Heart left ventricle (tissue), 16 donors: ENCODE measurements around the gene MNAT1. TPM values are rescaled to one million over a fixed set of nuclear protein-coding genes. Genes with fewer than 3 reads are reported as not detected.

Source experiments
- ATAC-seq, 4 donors: fragments of 200-7000 bp; cut with Tn5 transposase; one replicate each; pipeline ENCODE4 v1.9.1; 2020 to 2022; ENCODE audit warnings: moderate library complexity in 4 of 4, mild to moderate bottlenecking in 3 of 4, moderate number of reproducible peaks in 1 of 4
- DNase-seq, 5 donors: peaks; one replicate each; pipeline ENCODE4 v3.0.0-alpha.2; 2020
- H3K27ac ChIP-seq, 12 donors: fragments of 200-600 bp; sonication (generic) in 4 of 12; one replicate each; pipeline versions ENCODE4 v1.5.0 to v1.8.0; 2016 to 2022; ENCODE audit warnings: mild to moderate bottlenecking in 2 of 12
- H3K27me3 ChIP-seq, 9 donors: fragments of 200-600 bp; sonication (generic) in 2 of 9; one replicate each; pipeline versions ENCODE4 v1.5.1 to v1.8.0; 2016 to 2022; ENCODE audit warnings: mild to moderate bottlenecking in 3 of 9
- H3K36me3 ChIP-seq, 9 donors: fragments of 200-600 bp; sonication (generic) in 2 of 9; one replicate each; pipeline versions ENCODE4 v1.5.0 to v1.8.0; 2018 to 2022; ENCODE audit warnings: mild to moderate bottlenecking in 2 of 9
- H3K4me1 ChIP-seq, 12 donors: fragments of 200-600 bp; sonication (generic) in 4 of 12; one replicate each; pipeline versions ENCODE4 v1.5.0 to v1.8.0; 2016 to 2022; ENCODE audit warnings: mild to moderate bottlenecking in 3 of 12
- H3K4me3 ChIP-seq, 12 donors: fragments of 200-600 bp; sonication (generic) in 4 of 12; one replicate each; pipeline versions ENCODE4 v1.5.0 to v1.8.0; 2017 to 2022; ENCODE audit warnings: mild to moderate bottlenecking in 9 of 12, moderate library complexity in 4 of 12
- H3K9me3 ChIP-seq, 12 donors: fragments of 200-600 bp; sonication (generic) in 4 of 12; one replicate each; pipeline versions ENCODE4 v1.5.0 to v1.8.0; 2016 to 2022; ENCODE audit warnings: mild to moderate bottlenecking in 1 of 12
- CTCF ChIP-seq, 12 donors: fragments of 200-600 bp; sonication (generic) in 4 of 12; IDR thresholded peaks; one replicate each; pipeline versions ENCODE4 v1.5.0 to v1.8.0; 2018 to 2022; ENCODE audit warnings: antibody characterized with exemption in 12 of 12, mild to moderate bottlenecking in 5 of 12
- POLR2A ChIP-seq, 2 donors: fragments of 450-650 bp; IDR thresholded peaks; one replicate each; pipeline ENCODE4 v1.6.1; 2017; ENCODE audit warnings: antibody characterized with exemption in 2 of 2, mild to moderate bottlenecking in 2 of 2, moderate library complexity in 2 of 2
- WGBS, 4 donors: extraction: QIAGEN DNeasy Blood & Tissue Kit in 2 of 4; methylation state at CpG; one replicate each; pipeline versions ENCODE4 v1.1.5 to v1.1.7; 2013 to 2018; 5-methylcytosine and 5-hydroxymethylcytosine counted together
- intact Hi-C, 10 donors: fragments of 100-400 bp; cut with DNase I; formaldehyde crosslinking; loops; one replicate each; pipeline versions ENCODE4 v1.11.1 to v1.14.2; 2022
- polyA plus RNA-seq, 2 donors: library from polyadenylated mRNA; stranded (reverse); fragments of 200-250 nt; gene quantifications; one replicate each; pipeline ENCODE4 v1.2.3, GENCODE V29; 2013
- total RNA-seq, 9 donors: library from RNA; depleted of rRNA in 2 of 9; stranded (reverse); fragments of >200 nt in 2 of 9; fragmentation: NEBNext Ultra II Directional in 3 of 9; extraction: Animal tissue kit (Norgen Biotek cat#: 25700) in 3 of 9; gene quantifications; one replicate each; pipeline versions ENCODE4 v1.1.0 to v1.2.4, GENCODE V29; 2016 to 2023
- donor health status: ischemic (EF 13 %, LVEDD 7.1; RV severe dilation, severe dysfunction).
- donor health status: healthy with polysubstance abuse.
- donor health status: DM: no; HTN: yes; CAD: no.
- donor health status: DM: no; HTN: no; CAD: no.
- donor health status: ischemic (EF 25% LVEDD 6.9; RV normal size, moderate dysfunction).
- donor health status: ischemic (EF 25% LVEDD 5.7; RV mildly dilated, moderate dysfunction).
- donor health status: healthy.
- donor health status: DM: yes; HTN: yes; CAD: no.
- donor health status: ischemic (EF 35%, LVEDD 5.7; RV mildly dilated, moderate dysfunction).
- donor health status: nonischemic (EF 11% LVEDD 7.7; RV severe dilation, severe dysfunction).
- donor health status: DM: yes; HTN: yes; CAD: no.
- donor health status: PGD.
- donor health status: ischemic (EF 29% LVEDD 5.4; RV normal size, mild dysfunction).
- donor health status: nonischemic (EF 23%, LVEDD 6.1; RV moderate dilation, normal function).

The MNAT1 gene
- total and polyA plus RNA-seq, 11 donors: 18.9 to 32.6 (median 27.0) TPM

GRCh38 chr14:60807971-60808370 lies 73.4 kb downstream of the MNAT1 start:
- no peak for TF ChIP-seq CTCF (IDR thresholded peaks at IDR 0.05)
- TF ChIP-seq POLR2A (IDR thresholded peaks at IDR 0.05): no peak
- Histone ChIP-seq H3K9me3 (no peaks in the 10 kb centered on the region), H3K36me3 (peaks cover 0 to 26% (median 13%) of the 10 kb centered on the region in 9 donors), H3K27ac (no peak overlapping the region), H3K27me3 (no peaks in the 10 kb centered on the region), H3K4me3 (no peak overlapping the region), H3K4me1 (no peaks in the 10 kb centered on the region)
- ATAC-seq: no peak
- no peak for DNase-seq
- intact Hi-C loops: no loop called here
- WGBS, 4 donors: 76 to 89% (median 79%) methylated on average over 3 of the region's 3 CpGs

- no peak for TF ChIP-seq POLR2A (IDR thresholded peaks at IDR 0.05)
- 96 to 100% (median 98%) methylated on average over 5 to 7 of the region's 7 CpGs for WGBS, 4 donors
- ATAC-seq (no peak), DNase-seq (no peak)
- Histone ChIP-seq H3K27me3 (no peaks in the 10 kb centered on the region), H3K36me3 (peaks cover 0 to 44% (median 20%) of the 10 kb centered on the region in 9 donors), H3K9me3 (no peaks in the 10 kb centered on the region), H3K4me3 (no peak overlapping the region), H3K27ac (no peak overlapping the region), H3K4me1 (no peaks in the 10 kb centered on the region)
- intact Hi-C loops: no loop called here
These were observed 78.4 kb downstream of the MNAT1 start for GRCh38 chr14:60812987-60813386.

GRCh38 chr14:60815371-60815770 lies 80.8 kb downstream of the MNAT1 start:
- TF ChIP-seq CTCF (IDR thresholded peaks at IDR 0.05) (no peak), POLR2A (IDR thresholded peaks at IDR 0.05) (no peak)
- WGBS, 4 donors: 96 to 98% (median 97%) methylated on average over 4 of the region's 4 CpGs
- H3K36me3 ChIP-seq: peaks cover 0 to 49% (median 20%) of the 10 kb centered on the region in 9 donors
- no peak overlapping the region for H3K27ac ChIP-seq
- intact Hi-C loops: no loop called here
- no peaks in the 10 kb centered on the region for H3K9me3 ChIP-seq
- H3K27me3 ChIP-seq: no peaks in the 10 kb centered on the region
- ATAC-seq: no peak
- no peak for DNase-seq
- no peaks in the 10 kb centered on the region for H3K4me1 ChIP-seq
- H3K4me3 ChIP-seq: no peak overlapping the region

GRCh38 chr14:60817113-60817512 lies 82.6 kb downstream of the MNAT1 start:
- H3K27me3 ChIP-seq: no peaks in the 10 kb centered on the region
- intact Hi-C loops: no loop called here
- H3K36me3 ChIP-seq: peaks cover 0 to 49% (median 16%) of the 10 kb centered on the region in 9 donors
- ATAC-seq (no peak), DNase-seq (no peak)
- no peaks in the 10 kb centered on the region for H3K4me1 ChIP-seq
- no peak for TF ChIP-seq CTCF (IDR thresholded peaks at IDR 0.05)
- no peak for TF ChIP-seq POLR2A (IDR thresholded peaks at IDR 0.05)
- H3K27ac ChIP-seq: no peak overlapping the region
- no peaks in the 10 kb centered on the region for H3K9me3 ChIP-seq
- 95 to 99% (median 96%) methylated on average over 1 of the region's 1 CpG for WGBS, 4 donors
- H3K4me3 ChIP-seq: no peak overlapping the region

- Histone ChIP-seq H3K27ac (no peak overlapping the region), H3K36me3 (peaks cover 0 to 26% (median 0%) of the 10 kb centered on the region in 9 donors), H3K27me3 (no peaks in the 10 kb centered on the region), H3K4me3 (no peak overlapping the region), H3K9me3 (no peaks in the 10 kb centered on the region), H3K4me1 (no peaks in the 10 kb centered on the region)
- 88 to 95% (median 95%) methylated on average over 4 of the region's 4 CpGs for WGBS, 4 donors
- ATAC-seq (no peak), DNase-seq (no peak)
- intact Hi-C loops: no loop called here
- TF ChIP-seq POLR2A (IDR thresholded peaks at IDR 0.05): no peak
- no peak for TF ChIP-seq CTCF (IDR thresholded peaks at IDR 0.05)
These were observed 85.0 kb downstream of the MNAT1 start for GRCh38 chr14:60819575-60819974.
